Thyroid gland (tissue), 4 donors: ENCODE measurements around the gene MYO19. TPM values are rescaled to one million over a fixed set of nuclear protein-coding genes. Genes with fewer than 3 reads are reported as not detected.
A peak's percentile ranks its signal among the peaks of the same experiment; 100 is the strongest.
"Not testable (repeated sequence)": the region's sequence is repeated elsewhere in the genome, so short reads cannot be mapped to it uniquely, and the experiment has no call there.

Experiments used
- DNase-seq, 2 donors: peaks; one replicate each; pipeline ENCODE4 v3.0.0-alpha.2; 2019
- H3K27ac ChIP-seq, 3 donors: fragments of 200-600 bp; sonication (generic); 1 replicate in 2 of 3; 2 replicates in 1 of 3; pipeline ENCODE4 v1.5.1; 2016 to 2019; ENCODE audit warnings: mild to moderate bottlenecking in 1 of 3, moderate library complexity in 1 of 3
- H3K27me3 ChIP-seq: fragments of 200-600 bp; sonication (generic); one replicate; pipeline ENCODE4 v1.5.1; 2019
- H3K36me3 ChIP-seq, 2 donors: fragments of 200-600 bp; sonication (generic); one replicate each; pipeline ENCODE4 v1.5.1; 2016 to 2019
- H3K4me1 ChIP-seq, 2 donors: fragments of 200-600 bp; sonication (generic); one replicate each; pipeline ENCODE4 v1.5.1; 2017 to 2019
- H3K4me3 ChIP-seq, 3 donors: fragments of 200-600 bp; sonication (generic); replicated peaks in 1 of 3; 1 replicate in 2 of 3; 2 replicates in 1 of 3; pipeline ENCODE4 v1.5.1; 2016; ENCODE audit warnings: mild to moderate bottlenecking in 1 of 3
- H3K9me3 ChIP-seq: fragments of 200-600 bp; sonication (generic); one replicate; pipeline ENCODE4 v1.5.1; 2017
- POLR2A ChIP-seq, 2 donors: fragments of 450-650 bp; IDR thresholded peaks; one replicate each; pipeline ENCODE4 v1.6.1; 2017; ENCODE audit warnings: antibody characterized with exemption in 2 of 2, mild to moderate bottlenecking in 2 of 2, moderate library complexity in 1 of 2
- WGBS, 2 donors: methylation state at CpG; one replicate each; pipeline ENCODE4 v1.1.5; 2017; 5-methylcytosine and 5-hydroxymethylcytosine counted together
- intact Hi-C: fragments of 100-400 bp; cut with DNase I; formaldehyde crosslinking; loops from one replicate; pipeline ENCODE4 v1.15.1; 2023
- small RNA-seq: library from RNA; depleted of rRNA; stranded (forward); fragments of <200 nt; gene quantifications from one replicate; pipeline ENCODE3, GENCODE V24; 2016
- total RNA-seq, 4 donors: library from RNA; depleted of rRNA; stranded (reverse); fragments of >200 nt; gene quantifications; one replicate each; pipeline ENCODE4 v1.2.3, GENCODE V29; 2016
- TF ChIP-seq, protein P1 (sequence below), 6 experiments: fragments of 200-600 bp in 3 of 6; fragments of 450-650 bp in 3 of 6; sonication (generic) in 3 of 6; IDR thresholded peaks; one replicate each; pipeline ENCODE4 v1.5.1; 2016 to 2019; ENCODE audit warnings: antibody characterized with exemption in 6 of 6, mild to moderate bottlenecking in 2 of 6, inconsistent platforms in 1 of 6, moderate library complexity in 1 of 6

Gene MYO19
- total RNA-seq, 4 donors from 2014 or later: 45.6 to 80.0 (median 64.5) TPM

GRCh38 chr17:36460265-36460937 lies 74.3 kb downstream of the MYO19 start:
- intact Hi-C loops: no loop called here
- H3K36me3 ChIP-seq: no peaks in the 10 kb centered on the region
- no peak overlapping the region for H3K4me3 ChIP-seq
- DNase-seq: no peak
- H3K27me3 ChIP-seq: peaks cover 4% of the 10 kb centered on the region
- no peak overlapping the region for H3K27ac ChIP-seq
- no peaks in the 10 kb centered on the region for H3K9me3 ChIP-seq
- TF ChIP-seq, protein P1, sequence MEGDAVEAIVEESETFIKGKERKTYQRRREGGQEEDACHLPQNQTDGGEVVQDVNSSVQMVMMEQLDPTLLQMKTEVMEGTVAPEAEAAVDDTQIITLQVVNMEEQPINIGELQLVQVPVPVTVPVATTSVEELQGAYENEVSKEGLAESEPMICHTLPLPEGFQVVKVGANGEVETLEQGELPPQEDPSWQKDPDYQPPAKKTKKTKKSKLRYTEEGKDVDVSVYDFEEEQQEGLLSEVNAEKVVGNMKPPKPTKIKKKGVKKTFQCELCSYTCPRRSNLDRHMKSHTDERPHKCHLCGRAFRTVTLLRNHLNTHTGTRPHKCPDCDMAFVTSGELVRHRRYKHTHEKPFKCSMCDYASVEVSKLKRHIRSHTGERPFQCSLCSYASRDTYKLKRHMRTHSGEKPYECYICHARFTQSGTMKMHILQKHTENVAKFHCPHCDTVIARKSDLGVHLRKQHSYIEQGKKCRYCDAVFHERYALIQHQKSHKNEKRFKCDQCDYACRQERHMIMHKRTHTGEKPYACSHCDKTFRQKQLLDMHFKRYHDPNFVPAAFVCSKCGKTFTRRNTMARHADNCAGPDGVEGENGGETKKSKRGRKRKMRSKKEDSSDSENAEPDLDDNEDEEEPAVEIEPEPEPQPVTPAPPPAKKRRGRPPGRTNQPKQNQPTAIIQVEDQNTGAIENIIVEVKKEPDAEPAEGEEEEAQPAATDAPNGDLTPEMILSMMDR (IDR thresholded peaks at IDR 0.05): no peak
- no peak for TF ChIP-seq POLR2A (IDR thresholded peaks at IDR 0.05)
- WGBS, 2 donors: 62 to 63% methylated on average over 5 of the region's 5 CpGs
- H3K4me1 ChIP-seq: no peaks in the 10 kb centered on the region

GRCh38 chr17:36459601-36460000 lies 75.1 kb downstream of the MYO19 start:
- intact Hi-C loops: no loop called here
- Histone ChIP-seq H3K27ac (no peak overlapping the region), H3K4me3 (no peak overlapping the region), H3K4me1 (no peaks in the 10 kb centered on the region), H3K27me3 (peaks cover 1% of the 10 kb centered on the region), H3K36me3 (no peaks in the 10 kb centered on the region), H3K9me3 (no peaks in the 10 kb centered on the region)
- WGBS, 2 donors: 62 to 67% methylated on average over 6 to 7 of the region's 7 CpGs
- TF ChIP-seq, protein P1 (IDR thresholded peaks at IDR 0.05): no peak
- TF ChIP-seq POLR2A (IDR thresholded peaks at IDR 0.05): no peak
- DNase-seq: no peak

DNA sequence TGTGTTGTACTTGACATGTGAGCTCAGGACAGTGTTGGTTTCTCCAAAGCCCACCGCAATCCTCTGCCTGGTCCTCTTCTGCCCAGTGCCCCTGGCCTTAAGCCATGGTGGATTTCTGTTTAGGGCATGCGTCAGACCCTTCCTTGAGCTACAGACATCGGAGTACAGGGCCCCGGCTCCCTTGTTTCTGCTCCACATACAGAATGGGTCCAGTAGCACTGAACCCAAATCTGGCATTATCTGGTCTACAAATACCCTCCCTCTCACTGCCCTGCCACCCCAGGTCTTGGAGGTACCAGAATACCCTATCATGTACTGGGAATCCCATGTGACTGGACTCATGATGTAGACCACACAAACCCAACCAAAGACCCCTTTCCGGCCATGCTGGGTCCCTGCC lies 75.6 kb downstream of the MYO19 start:
- TF ChIP-seq, protein P1 (IDR thresholded peaks at IDR 0.05): no peak
- no peak for TF ChIP-seq POLR2A (IDR thresholded peaks at IDR 0.05)

GRCh38 chr17:36457701-36458100 lies 77.0 kb downstream of the MYO19 start:
- DNase-seq, H3K4me1 ChIP-seq: not testable (repeated sequence)
- 93% methylated on average over 3 to 6 of the region's 9 CpGs for WGBS, 2 donors

More for the DNA sequence above, 75.6 kb downstream of the MYO19 start:
- Histone ChIP-seq H3K4me3 (no peak overlapping the region), H3K9me3 (no peaks in the 10 kb centered on the region), H3K4me1 (no peaks in the 10 kb centered on the region), H3K27ac (no peak overlapping the region), H3K27me3 (no peaks in the 10 kb centered on the region), H3K36me3 (no peaks in the 10 kb centered on the region)
- DNase-seq: no peak
- WGBS, 2 donors: 91 to 93% methylated on average over 4 to 5 of the region's 5 CpGs
- intact Hi-C loops: no loop called here

DNA sequence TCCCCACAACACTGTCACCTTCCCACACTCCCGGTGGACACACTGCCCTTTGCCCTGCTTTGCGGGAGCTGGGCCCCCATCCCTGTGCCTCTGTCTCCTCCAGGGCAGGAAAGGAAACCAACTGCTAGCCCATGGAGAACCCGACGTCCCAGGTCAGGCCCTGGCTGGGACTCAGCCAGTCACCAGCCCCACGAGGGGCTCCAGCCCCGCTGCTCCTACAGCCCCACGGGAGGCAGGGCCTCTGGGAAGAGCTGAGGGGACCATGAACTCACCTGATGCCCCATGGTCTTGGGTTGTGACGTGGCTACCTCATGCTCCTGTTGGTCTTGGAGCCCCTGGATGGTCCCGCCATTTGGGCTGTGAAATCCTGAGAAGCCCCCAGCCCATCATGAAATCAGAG lies 81.8 kb downstream of the MYO19 start:
- DNase-seq, intact Hi-C loops, H3K4me3 ChIP-seq: not testable (repeated sequence)

More at GRCh38 chr17:36457701-36458100, 77.0 kb downstream of the MYO19 start:
- H3K9me3 ChIP-seq, H3K27me3 ChIP-seq, intact Hi-C loops, H3K27ac ChIP-seq, H3K36me3 ChIP-seq, H3K4me3 ChIP-seq: not testable (repeated sequence)

DNA sequence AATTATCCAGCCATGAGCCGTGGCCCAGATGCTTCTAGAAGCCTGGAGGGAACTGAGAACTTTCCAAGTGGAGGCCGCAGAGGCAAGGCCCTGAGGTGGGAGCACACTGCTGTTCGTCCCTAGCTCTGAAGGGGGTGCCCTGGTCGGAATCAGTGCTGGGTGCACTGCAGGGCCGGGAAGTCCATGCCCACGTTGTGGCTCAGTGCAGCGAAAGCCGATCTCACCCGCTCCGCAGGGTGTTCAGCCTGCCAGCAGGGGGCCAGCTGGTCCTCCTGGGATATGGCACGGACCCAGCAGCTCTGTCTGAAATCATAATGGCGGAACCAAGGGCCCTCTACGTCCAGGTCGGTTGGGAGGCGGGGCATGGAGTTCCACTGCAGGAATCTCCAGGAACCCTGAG lies 84.7 kb downstream of the MYO19 start:
- H3K36me3 ChIP-seq, H3K27ac ChIP-seq, H3K4me3 ChIP-seq, H3K27me3 ChIP-seq, H3K9me3 ChIP-seq, intact Hi-C loops, H3K4me1 ChIP-seq: not testable (repeated sequence)
- WGBS, 2 donors: 54 to 63% methylated on average over 2 of the region's 15 CpGs
- TF ChIP-seq, protein P1 (IDR thresholded peaks at IDR 0.05): peak in 5 of 6 experiments; percentile 22 to 68 (median 34)
- peak; percentile 50 for DNase-seq

More for the DNA sequence above, 81.8 kb downstream of the MYO19 start:
- H3K4me1 ChIP-seq, H3K9me3 ChIP-seq, H3K27ac ChIP-seq, H3K27me3 ChIP-seq, H3K36me3 ChIP-seq: not testable (repeated sequence)
- 83 to 84% methylated on average over 5 to 6 of the region's 9 CpGs for WGBS, 2 donors

Small RNAs within 50 kb of the gene (small RNA-seq; reads per million reads assigned to genes)
- gene RNA5SP439: not detected

Other genes with a start within 250 kb of the MYO19 start
- gene TBC1D3G, start 211.0 kb downstream of the MYO19 start, total RNA-seq: 1 to 10 TPM in 1 of 4 donors, not detected in 3; 1.2 TPM
- not detected for gene TBC1D3H, start 146.4 kb downstream of the MYO19 start, total RNA-seq
- gene ZNHIT3, start 48.2 kb downstream of the MYO19 start, total RNA-seq: 10 to 100 TPM; 21.6 to 46.4 (median 29.1) TPM
- gene PIGW, start 119 bp upstream of the MYO19 start, total RNA-seq: 10 to 100 TPM in 1 of 4 donors, 1 to 10 TPM in 3; 6.1 to 12.5 (median 7.1) TPM
- 10 to 100 TPM; 47.3 to 74.1 (median 58.0) TPM for gene GGNBP2, start 10.1 kb upstream of the MYO19 start, total RNA-seq
- 10 to 100 TPM; 12.3 to 28.4 (median 21.4) TPM for gene DHRS11, start 57.0 kb upstream of the MYO19 start, total RNA-seq
- gene MRM1, start 66.7 kb upstream of the MYO19 start, total RNA-seq: 1 to 10 TPM; 5.8 to 9.8 (median 7.4) TPM